Activated CD8-positive, alpha-beta memory T cell treated with anti-CD3 and anti-CD28 coated beads, Interleukin-2, amount 50 U/mL, for 24 hours (primary cell): ENCODE measurements around the gene GALE.

Experiments
- DNase-seq: peaks from one replicate; pipeline ENCODE4 v3.0.0-alpha.2; 2020; ENCODE audit errors: extremely low read depth

GALE gene

GRCh38 chr1:23751050-23751814 lies 49.3 kb downstream of the GALE start:
- DNase-seq = no peak

GRCh38 chr1:23748016-23748415 lies 52.5 kb downstream of the GALE start:
- DNase-seq = no peak
